ENCODE measurements around the gene BBS1. TPM values are rescaled to one million over a fixed set of nuclear protein-coding genes. Genes with fewer than 3 reads are reported as not detected.

Gene BBS1
- total RNA-seq, 2 donors from 2014 or later, result 49.0 to 58.0 TPM

DNA sequence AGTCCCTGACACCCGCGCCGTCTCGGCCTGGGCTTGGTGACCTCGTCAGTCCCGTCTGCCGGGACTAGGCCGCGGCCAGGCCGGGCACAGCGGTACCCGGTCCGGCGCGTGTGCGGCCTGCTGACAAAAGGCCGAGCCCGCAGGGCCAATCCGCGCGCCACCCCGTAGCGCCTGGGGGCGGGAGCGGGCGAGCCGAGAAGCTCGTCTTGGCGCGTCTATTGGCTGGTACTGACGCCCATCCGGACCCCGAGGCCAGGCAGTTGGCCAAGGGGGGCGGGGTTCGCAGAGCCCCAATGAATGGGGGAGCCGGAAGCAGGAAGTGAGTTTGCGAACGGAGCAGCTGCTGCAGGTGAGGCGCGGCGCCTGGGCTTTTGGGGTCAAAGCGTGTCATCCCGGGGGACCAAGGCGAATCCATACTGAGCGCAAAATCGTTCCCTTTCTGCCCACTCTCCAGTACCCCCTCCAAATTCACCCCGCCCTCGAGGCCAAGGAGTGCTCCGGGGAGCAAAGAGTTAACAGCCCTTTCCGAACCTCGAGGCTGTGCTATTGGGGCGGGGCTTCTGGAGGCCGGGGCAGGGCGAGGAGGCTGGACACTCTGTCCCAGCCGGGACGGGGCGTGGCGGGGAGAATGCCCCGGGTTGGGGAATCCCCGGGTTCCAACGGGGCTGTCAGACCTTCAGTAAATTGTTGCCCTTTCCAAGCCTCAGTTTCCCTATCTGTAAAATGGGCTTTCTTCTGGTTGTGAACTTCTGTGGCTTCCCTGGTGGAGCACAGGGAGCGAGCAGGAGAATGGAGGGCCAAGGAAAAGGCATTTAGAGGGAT lies 30.1 kb upstream of the BBS1 start, which contains the start of gene DPP3:
TSS of gene DPP3 (plus strand) at position 318 of the 822 bp plus-strand sequence. CDS start 1,767 bp downstream, outside the sequence.
- ATAC-seq, result peak; percentile 95
- no peaks in the 10 kb centered on the region for H3K27me3 ChIP-seq
- peaks cover 0 to 3% of the 10 kb centered on the region in 2 donors for H3K36me3 ChIP-seq (replicated peaks in 1 of 2; ENCODE audit: insufficient read depth in 1 of 2, low read depth in 2 of 2)
- no peaks in the 10 kb centered on the region for H3K9me3 ChIP-seq
- peak within 1 kb of the TSS; percentile 94 to 97 (median 95) for H3K27ac ChIP-seq
- peak; percentile 98 to 99 (median 98) for DNase-seq
- WGBS, 2 donors, result 1 to 2% methylated on average over 11 to 58 of the region's 62 CpGs
- TF ChIP-seq, protein P1, sequence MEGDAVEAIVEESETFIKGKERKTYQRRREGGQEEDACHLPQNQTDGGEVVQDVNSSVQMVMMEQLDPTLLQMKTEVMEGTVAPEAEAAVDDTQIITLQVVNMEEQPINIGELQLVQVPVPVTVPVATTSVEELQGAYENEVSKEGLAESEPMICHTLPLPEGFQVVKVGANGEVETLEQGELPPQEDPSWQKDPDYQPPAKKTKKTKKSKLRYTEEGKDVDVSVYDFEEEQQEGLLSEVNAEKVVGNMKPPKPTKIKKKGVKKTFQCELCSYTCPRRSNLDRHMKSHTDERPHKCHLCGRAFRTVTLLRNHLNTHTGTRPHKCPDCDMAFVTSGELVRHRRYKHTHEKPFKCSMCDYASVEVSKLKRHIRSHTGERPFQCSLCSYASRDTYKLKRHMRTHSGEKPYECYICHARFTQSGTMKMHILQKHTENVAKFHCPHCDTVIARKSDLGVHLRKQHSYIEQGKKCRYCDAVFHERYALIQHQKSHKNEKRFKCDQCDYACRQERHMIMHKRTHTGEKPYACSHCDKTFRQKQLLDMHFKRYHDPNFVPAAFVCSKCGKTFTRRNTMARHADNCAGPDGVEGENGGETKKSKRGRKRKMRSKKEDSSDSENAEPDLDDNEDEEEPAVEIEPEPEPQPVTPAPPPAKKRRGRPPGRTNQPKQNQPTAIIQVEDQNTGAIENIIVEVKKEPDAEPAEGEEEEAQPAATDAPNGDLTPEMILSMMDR (IDR thresholded peaks at IDR 0.05), result peak in 2 of 7 experiments; percentile 7 to 20
- TF ChIP-seq POLR2A (IDR thresholded peaks at IDR 0.05), result peak; percentile 95 to 97 (median 97)
- H3K4me1 ChIP-seq, result peaks cover 15% of the 10 kb centered on the region
- intact Hi-C loops (cut with DNase I), result no loop called here
- H3K4me3 ChIP-seq, result peak within 1 kb of the TSS; percentile 54 to 70

DNA sequence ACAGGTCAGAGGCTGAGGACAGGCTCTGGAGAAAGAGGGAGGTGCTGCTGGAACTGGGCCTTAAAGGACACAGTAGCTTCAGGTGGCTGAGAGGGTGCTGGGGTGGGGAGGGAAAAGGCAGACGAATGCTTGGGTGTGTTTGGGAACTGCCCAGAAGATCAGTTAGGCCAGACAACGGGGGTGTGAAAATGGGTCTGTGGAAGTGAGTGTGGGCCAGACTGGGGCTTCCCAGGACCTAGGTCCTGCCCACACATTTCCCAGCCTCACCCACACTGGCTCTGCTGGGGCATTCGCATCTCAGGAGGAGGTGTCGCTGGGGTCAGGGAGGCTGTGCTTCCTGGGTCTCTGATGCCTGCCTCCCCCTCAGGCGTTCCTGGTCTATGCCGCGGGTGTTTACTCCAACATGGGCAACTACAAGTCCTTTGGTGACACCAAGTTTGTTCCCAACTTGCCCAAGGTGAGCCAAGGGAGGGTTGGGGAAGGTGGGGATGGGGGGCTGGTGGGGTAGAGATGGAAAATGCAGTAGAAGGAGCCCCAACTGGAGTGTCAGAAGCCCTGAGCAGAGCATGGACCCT lies 25.5 kb upstream of the BBS1 start:
- Histone ChIP-seq H3K9me3 (no peaks in the 10 kb centered on the region), H3K4me3 (no peak overlapping the region), H3K27me3 (no peaks in the 10 kb centered on the region), H3K36me3 (replicated peaks in 1 of 2; ENCODE audit: insufficient read depth in 1 of 2, low read depth in 2 of 2) (peaks cover 5 to 15% of the 10 kb centered on the region in 2 donors), H3K4me1 (peaks cover 7% of the 10 kb centered on the region), H3K27ac (no peak overlapping the region)
- WGBS, 2 donors, result 72 to 83% methylated on average over 7 of the region's 7 CpGs
- ATAC-seq (no peak), DNase-seq (no peak)
- TF ChIP-seq, protein P1 (IDR thresholded peaks at IDR 0.05), result no peak
- no peak for TF ChIP-seq POLR2A (IDR thresholded peaks at IDR 0.05)
- intact Hi-C loops (cut with DNase I), result no loop called here

DNA sequence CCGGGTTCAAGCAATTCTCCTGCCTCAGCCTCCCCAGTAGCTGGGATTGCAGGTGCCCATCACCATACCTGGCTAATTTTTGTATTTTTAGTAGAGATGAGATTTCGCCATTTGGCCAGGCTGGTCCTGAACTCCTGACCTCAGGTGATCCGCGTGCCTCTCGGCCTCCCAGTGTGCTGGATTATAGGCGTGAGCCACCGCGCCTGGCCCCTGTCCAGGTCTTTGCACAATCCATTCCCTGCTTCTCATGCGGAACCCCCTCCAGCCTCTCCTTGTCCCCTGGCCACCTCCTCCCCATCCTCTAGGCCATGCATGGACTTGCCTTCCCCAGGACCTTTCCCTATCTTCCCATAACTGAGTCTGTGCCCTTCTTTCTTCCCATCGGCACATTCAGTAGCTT lies 21.5 kb upstream of the BBS1 start:
- Histone ChIP-seq H3K27ac (no peak overlapping the region), H3K9me3 (no peaks in the 10 kb centered on the region), H3K4me1 (no peaks in the 10 kb centered on the region), H3K36me3 (replicated peaks in 1 of 2; ENCODE audit: insufficient read depth in 1 of 2, low read depth in 2 of 2) (peaks cover 5 to 20% of the 10 kb centered on the region in 2 donors), H3K27me3 (no peaks in the 10 kb centered on the region), H3K4me3 (no peak overlapping the region)
- 91 to 94% methylated on average over 10 of the region's 10 CpGs for WGBS, 2 donors
- intact Hi-C loops (cut with DNase I), result no loop called here
- ATAC-seq, result no peak
- TF ChIP-seq, protein P1 (IDR thresholded peaks at IDR 0.05), result no peak
- TF ChIP-seq POLR2A (IDR thresholded peaks at IDR 0.05), result no peak
- DNase-seq, result no peak

DNA sequence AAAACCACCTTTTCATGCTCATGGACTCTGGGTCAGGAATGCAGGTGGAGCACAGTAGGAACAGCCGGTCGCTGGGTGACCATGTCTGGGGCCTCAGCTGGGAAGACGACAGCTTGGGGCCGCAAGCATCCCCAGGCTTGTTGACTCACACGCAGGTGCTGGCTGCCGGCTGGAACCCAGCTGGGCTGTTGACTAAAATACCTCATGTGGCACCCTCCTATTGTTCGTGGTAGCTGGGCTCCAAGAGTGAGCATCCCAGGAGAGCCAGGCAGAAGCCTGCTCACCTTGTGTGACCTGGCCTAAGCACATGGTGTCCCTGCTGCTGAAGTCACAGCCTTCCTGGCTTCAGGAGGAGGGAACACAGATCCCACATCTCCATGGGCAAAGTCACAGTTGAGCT lies 20.8 kb upstream of the BBS1 start:
- Histone ChIP-seq H3K27ac (no peak overlapping the region), H3K27me3 (no peaks in the 10 kb centered on the region), H3K9me3 (no peaks in the 10 kb centered on the region), H3K4me1 (no peaks in the 10 kb centered on the region), H3K36me3 (replicated peaks in 1 of 2; ENCODE audit: insufficient read depth in 1 of 2, low read depth in 2 of 2) (peaks cover 5 to 20% of the 10 kb centered on the region in 2 donors), H3K4me3 (no peak overlapping the region)
- TF ChIP-seq, protein P1 (IDR thresholded peaks at IDR 0.05), result no peak
- no peak for TF ChIP-seq POLR2A (IDR thresholded peaks at IDR 0.05)
- DNase-seq (no peak), ATAC-seq (no peak)
- intact Hi-C loops (cut with DNase I), result no loop called here
- 84 to 100% methylated on average over 2 to 7 of the region's 7 CpGs for WGBS, 2 donors

Data from body of pancreas (tissue), 4 donors.